Measurements from ENCODE around the gene STAB2. TPM values are rescaled to one million over a fixed set of nuclear protein-coding genes. Genes with fewer than 3 reads are reported as not detected.
A peak's percentile ranks its signal among the peaks of the same experiment; 100 is the strongest.

STAB2 gene
- polyA plus RNA-seq, 3 donors: 1.1 to 2.0 (median 1.3) TPM

DNA sequence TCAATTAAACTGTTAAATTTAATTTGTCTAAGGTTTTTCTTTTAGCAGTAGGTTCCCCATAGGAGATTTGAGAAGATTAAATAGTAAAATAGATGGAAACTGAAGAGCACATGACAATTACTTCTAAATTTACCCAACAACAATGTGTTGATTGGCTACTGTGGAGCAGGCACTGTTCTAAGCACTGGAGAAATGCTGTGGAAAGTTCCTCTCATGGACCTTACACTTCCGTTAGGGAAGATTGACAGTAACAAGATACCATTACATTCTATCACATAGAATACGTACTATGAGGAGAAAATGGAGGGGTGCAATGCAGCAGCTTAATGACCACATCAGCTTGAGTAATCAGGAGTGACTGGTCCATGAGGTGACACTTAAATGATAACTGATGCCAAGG lies 8.1 kb upstream of the STAB2 start:
- DNase-seq (ENCODE audit: extremely low read depth in 1 of 11, low read depth in 9 of 11, low spot score in 4 of 11): no peak

DNA sequence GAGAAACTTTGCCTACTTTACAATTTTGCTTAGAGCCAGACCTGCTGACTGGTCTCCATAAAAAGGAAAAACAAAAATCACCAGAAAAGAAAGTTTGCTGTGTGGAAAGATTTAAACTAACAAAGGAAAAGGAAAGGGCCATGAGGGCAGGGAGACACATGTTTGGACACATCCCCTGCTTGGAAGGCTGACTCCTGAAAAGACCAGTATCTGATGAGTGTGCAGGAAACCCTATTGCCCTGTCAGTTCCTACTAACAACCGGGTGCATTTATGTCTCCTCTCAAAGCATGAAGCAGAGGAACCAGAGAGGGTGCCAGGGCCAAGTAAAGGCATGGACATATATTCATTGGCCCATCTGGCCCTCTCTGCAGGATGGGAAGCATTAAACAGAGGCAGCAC lies 7.0 kb upstream of the STAB2 start:
- no peak for DNase-seq (ENCODE audit: extremely low read depth in 1 of 11, low read depth in 9 of 11, low spot score in 4 of 11)

DNA sequence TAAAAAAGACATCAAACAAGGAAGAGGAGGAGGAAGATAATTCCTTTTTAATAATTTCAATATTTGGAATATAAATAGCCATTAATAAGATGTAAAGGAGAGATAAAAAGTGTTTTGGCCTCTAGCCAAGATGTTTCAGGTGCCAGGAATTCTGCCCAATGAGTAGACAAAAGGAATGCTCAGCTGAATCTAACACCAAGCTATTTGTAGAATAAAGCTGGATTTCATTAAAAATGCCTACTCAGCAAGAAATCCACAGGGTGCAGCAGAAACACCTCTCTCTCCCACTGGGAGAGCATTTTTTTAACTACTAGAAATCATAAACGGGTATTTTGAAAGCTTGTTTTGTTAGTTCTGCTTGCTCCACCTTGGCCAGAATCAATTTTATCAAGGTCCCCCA lies 4.1 kb upstream of the STAB2 start:
- DNase-seq (ENCODE audit: extremely low read depth in 1 of 11, low read depth in 9 of 11, low spot score in 4 of 11): no peak

DNA sequence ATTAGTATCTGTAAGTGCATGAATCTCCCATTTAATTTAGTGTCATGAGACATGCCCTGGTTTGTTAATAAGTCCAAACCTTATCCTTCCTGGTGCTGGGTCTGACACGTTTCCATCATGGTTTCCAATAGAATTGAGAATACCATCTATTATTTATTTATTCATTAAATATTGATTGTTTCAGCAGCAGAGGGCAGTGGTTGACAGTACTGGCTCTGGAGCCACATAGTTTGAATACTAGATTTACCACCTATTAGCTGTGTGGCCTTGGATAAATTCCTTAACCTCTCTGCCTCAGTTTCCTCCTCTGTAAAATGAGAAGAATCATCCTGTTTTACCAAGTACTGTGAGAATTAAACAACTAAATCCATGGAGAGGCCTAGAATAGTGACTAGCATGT lies 941 bp upstream of the STAB2 start:
- DNase-seq (ENCODE audit: extremely low read depth in 1 of 11, low read depth in 9 of 11, low spot score in 4 of 11): no peak

DNA sequence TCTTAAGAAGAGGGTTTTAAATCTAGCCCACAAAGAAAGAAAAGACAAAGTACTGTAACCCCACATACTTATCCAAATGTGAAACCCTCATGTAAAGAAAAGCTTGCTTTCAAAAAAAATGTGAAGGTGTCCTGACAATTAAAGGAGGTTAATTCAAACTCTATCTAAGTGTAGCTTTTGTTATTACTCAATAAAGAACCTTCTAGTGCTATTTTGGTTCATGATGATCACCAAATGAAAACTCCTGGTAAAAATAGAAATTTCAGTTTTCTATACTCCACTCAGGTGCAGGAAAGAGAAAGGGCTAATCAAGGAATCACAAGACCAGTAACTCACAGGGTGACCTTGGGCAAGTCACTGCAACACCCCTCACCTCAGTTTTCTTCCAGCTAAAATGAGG lies 1.6 kb downstream of the STAB2 start:
- DNase-seq (ENCODE audit: extremely low read depth in 1 of 11, low read depth in 9 of 11, low spot score in 4 of 11): no peak

DNA sequence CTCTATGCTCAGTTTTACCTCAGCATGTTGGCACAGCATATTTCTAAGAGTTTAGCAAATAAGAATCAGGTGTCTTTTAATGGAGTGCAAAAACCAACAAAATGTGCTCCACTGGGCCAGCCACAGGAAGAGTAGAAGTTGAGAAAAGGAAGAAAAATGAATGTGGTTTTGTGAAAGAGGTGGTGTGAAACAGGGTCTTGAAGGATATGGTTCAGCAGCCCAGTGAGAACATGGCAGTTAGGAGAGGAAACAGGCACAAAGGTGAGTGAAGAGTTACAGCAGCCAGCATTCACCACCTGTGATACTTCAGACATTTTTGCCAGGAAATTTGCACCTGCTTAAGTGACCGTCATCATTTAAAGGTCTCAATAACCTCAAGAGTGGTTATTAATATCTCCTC lies 2.4 kb downstream of the STAB2 start:
- DNase-seq (ENCODE audit: extremely low read depth in 1 of 11, low read depth in 9 of 11, low spot score in 4 of 11): no peak

DNA sequence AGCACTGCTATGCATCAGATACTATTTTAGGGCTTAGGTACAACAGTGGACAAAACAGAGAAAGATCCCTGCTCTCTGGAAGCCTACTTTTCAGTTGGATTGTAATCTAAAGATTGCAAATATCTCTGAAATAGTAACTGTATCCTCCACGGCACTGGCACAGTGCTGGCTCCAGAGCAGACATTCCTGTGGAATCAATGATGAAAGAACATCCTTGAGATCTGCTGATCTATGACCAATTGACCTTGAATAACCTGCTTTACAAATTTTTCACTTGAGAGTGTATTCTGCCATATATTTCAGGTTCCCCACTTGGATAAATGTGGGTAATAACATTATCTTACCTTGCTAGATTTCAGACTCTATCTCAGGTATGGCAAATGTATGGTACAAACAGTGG lies 3.2 kb downstream of the STAB2 start:
- DNase-seq (ENCODE audit: extremely low read depth in 1 of 11, low read depth in 9 of 11, low spot score in 4 of 11): no peak

DNA sequence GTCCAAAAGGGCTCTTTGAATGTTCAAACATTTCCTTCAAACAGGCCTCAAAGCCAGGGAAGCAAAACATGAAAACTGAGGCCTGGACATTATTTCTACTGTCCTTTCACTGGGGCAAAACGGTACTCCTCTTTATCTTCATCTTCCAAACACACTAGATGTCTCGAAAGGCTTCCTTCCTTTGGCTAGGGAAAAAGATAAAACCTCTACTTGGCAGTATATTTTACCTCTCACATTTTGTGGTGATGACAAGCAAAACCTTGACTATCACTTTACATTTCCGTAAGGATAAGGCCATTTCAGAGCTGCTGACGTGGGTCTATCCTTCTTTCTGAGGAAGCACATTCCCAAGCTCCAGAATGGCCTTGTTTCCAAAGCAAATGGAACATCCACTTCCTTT lies 9.9 kb downstream of the STAB2 start:
- no peak for DNase-seq (ENCODE audit: extremely low read depth in 1 of 11, low read depth in 9 of 11, low spot score in 4 of 11)

DNA sequence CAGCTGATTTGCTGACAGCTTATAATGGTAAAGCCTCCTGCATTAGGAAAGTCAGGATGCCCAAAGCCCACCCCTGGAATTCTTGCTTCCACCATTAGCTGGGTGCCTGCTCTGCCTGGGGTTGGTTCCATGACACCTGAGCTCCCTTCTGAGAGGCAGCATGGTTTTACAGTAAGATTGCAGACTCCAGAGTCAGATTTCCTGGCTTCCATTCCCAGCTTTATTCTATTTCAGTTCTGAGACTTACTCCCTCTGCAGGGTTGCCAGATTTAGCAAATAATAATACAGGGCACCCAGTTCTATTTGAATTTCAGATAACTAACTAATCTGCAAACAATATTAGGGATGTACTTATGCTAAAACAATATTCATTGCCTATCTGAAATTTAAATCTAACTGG lies 12.2 kb downstream of the STAB2 start:
- DNase-seq (ENCODE audit: extremely low read depth in 1 of 11, low read depth in 9 of 11, low spot score in 4 of 11): no peak

DNA sequence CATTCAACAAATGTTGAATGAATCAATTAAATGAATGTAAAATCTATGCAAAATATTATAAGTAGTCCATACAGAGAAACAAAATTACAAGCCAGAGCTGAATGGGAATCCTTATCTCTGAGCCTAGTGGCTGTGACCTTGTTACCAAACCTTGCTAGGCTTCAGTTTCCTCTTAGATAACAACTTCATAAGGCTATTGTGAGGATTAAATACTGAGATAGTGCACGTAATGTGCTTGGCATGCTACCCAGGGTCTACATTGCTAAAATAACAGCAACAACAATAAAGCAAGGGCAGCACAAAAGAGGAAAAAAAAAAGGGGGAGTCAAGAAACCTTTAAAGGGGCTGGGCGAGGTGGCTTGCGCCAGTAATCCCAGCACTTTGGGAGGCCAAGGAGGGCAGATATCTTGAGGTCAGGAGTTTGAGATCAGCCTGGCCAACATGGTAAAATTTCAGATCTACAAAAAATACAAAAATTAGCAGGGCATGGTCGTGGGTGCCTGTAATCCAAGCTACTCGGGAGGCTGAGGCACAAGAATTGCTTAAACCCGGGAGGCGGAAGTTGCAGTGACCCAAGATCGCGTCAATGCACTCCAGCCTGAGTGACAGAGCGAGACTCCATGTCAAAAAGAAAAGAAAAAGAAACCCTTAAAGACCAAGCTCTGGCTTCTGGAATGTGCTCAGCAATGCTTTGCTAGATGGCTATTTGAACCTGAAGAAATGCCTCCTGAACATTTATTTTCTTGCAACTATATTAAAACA lies 14.1 kb downstream of the STAB2 start:
- no peak for DNase-seq (ENCODE audit: extremely low read depth in 1 of 11, low read depth in 9 of 11, low spot score in 4 of 11)

DNA sequence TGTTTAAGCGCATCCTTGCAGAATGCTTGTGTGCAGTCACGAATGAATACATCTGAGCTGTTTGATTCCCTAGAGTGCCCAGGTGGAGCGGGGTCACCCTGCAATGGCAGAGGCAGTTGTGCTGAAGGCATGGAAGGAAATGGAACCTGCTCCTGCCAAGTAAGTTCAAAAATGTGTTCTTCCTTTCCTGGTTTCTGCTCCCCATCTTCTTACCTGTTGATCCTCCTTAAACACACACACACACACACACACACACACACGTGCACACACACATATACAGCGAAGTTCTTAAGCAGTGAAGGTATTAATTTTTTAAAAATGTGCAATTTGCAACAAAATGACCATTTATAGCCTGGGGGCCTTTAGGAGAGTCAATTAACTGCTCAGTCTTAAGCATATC lies 33.3 kb downstream of the STAB2 start:
- DNase-seq (ENCODE audit: extremely low read depth in 1 of 11, low read depth in 9 of 11, low spot score in 4 of 11): no peak

DNA sequence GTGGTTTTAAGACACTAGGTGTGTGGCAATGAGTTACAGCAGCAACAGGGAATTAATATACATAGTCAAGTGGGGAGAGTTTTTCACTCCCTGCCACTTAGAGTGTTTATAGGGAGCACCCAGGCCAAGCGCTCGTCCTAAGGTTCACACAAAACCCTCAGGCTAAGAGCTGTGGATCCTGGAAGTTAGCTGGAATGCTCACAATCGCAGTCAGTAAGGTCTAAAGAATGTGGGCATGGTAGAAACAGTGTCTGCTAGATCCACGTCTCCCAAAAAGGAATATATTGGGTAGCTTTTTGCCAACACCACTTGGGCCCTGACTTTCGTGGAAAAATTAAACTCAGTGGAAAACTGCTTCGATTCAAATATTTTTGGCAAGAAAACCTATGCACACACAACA lies 36.6 kb downstream of the STAB2 start:
- no peak for DNase-seq (ENCODE audit: extremely low read depth in 1 of 11, low read depth in 9 of 11, low spot score in 4 of 11)

DNA sequence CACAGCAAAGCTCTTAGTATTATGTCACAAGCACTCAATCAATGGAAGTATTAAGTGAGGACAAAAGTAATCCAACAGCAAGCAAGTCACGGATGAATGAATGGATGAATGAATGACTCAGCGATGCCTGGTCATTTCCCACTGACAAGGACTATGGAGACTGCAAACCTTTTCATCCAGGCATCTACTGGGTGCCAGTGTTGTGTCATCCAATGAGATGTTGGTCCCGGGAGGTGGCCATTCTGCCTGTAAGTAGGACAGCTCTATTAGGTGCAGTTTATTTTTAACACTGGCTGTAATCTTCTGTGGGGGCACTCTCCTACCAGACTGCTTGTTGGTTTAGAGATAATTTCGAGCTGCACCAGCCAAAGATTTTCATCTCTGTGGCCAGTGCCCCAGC lies 39.4 kb downstream of the STAB2 start:
- peak in 3 of 11 donors; percentile 8 to 18 (median 9) for DNase-seq (ENCODE audit: extremely low read depth in 1 of 11, low read depth in 9 of 11, low spot score in 4 of 11)

DNA sequence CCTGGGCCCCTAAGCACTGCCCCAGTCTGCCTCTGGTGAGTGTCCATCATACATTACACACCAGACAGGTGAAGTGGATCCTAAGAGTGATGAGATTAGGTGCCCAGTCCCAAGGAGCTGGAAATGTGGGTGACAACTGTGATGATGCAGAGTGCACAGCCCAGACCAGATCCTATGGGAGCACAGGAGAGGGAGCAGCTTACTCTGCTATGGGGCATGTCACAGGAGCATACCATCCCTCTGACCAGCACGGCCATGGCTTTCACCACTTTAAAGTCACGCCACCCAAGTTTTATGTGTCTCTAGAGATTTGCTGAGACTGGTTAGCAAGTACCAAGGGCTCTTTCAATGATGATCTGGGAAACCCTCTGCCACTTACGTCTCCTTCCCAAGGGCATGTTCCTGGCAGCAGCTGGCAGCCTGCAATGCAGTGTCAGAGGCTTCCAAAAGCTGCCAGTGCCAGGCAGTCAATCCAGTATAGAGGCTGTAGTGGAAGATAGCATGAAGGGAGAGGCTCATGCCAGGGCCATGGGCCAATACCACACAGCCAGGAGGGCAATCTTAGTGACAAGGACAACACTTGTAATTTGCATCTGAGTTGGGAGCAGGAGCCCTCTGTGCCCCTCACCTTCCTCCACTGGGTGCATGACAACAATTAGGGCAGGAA lies 40.2 kb downstream of the STAB2 start:
- no peak for DNase-seq (ENCODE audit: extremely low read depth in 1 of 11, low read depth in 9 of 11, low spot score in 4 of 11)

DNA sequence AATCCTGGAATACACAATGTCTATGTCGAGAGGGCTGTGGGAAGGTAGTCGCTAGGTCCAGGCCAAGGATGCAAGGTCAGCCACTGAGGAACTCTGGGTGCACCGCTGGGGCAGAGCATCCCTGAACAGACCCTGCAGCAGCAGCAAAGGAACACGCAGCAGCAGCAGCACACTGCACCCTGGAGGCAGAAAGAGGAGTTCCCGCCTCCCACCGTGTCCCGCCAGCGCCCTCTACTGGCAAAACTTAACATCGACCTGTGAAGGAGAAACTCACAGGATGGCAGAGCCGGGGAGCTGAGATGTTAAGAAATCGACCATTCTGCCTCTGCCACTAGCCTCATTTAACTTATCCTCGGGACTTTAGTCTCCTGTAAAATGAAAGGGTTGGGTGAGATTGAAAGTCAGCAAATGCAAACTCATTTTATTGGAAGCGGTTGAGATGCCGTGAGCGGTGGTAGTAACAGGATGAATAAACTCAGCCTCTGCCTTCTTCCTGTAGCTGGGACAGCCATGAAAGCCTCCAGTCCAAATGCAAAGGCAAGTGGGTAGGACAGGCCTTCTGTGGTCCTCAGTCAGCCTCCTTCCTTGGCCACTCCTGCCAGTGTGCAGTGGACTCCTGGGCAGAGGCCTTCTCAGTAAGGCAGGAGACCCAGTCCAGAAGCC lies 45.6 kb downstream of the STAB2 start:
- peak in 3 of 11 donors; percentile 7 to 18 (median 8) for DNase-seq (ENCODE audit: extremely low read depth in 1 of 11, low read depth in 9 of 11, low spot score in 4 of 11)

DNA sequence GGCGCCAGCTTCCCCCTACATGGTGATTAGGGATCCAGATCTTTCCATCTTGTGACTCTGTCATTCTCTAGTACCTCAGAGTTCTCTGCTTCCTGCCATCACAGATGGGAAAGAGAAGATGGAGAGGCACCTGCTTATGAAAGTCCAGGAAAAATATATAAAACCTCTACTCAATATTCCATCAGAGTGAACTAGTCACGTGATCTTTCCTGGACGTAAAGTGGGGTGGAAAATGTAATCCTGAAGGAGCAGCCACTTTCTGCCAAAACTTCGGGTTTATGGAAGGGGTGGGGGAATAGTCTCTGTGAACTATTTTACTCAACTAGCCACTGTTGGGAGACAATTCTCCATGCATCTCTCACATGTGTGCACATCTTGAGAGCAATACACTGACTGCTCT lies 47.7 kb downstream of the STAB2 start:
- no peak for DNase-seq (ENCODE audit: extremely low read depth in 1 of 11, low read depth in 9 of 11, low spot score in 4 of 11)

DNA sequence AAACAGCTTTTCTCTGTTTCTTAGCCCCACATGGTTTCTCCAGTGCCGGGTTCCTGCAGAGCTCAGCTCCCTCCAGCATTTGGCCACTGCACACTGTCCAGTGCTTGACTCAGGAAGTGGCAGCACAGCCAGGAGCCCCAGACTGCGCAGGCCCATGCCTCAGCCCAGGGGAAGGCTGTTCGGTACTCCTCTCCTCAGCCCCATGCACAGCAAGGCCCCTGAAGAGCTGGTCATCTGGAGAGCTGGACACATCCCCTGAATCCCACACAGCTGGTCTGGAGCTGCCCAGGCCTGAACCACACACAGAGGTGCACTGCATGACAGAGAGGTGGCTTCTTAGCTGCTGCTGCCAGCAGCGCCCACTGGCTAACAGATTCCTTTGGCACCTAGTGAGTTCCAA lies 48.3 kb downstream of the STAB2 start:
- no peak for DNase-seq (ENCODE audit: extremely low read depth in 1 of 11, low read depth in 9 of 11, low spot score in 4 of 11)

DNA sequence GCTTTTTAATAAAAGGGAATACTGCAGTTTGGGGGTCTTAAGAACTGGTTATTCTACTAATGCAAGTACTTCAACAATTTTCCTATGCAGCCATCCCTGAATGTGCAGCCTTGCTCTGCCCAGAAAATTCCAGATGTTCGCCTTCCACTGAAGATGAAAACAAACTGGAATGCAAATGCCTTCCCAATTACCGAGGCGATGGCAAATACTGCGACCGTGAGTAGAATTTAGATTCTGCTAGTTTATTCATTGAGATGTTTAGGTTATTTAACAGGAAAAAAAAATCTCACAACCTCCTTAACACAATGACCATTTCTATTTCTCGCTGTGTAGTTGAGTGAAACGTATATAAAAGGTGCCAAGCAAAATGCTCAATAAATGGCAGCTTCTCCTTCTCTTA lies 49.9 kb downstream of the STAB2 start:
- no peak for DNase-seq (ENCODE audit: extremely low read depth in 1 of 11, low read depth in 9 of 11, low spot score in 4 of 11)

DNA sequence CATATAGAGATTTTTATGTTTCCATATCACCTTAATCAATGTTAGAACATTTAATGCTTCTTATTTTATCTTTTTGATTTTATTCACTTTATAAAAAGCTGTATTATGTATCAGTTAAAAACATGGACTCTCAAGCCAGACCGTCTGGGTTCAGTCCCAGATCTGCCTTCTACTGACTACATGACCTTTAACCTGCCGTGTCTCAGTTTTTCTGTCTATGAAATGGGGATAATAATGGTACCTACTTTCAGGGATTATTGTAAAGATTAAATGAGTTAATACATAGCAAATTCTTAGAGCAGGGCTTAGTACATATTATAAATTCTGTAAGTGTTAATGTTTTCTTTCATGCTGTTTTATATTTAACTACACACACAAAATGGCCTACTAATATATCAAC lies 50.4 kb downstream of the STAB2 start:
- no peak for DNase-seq (ENCODE audit: extremely low read depth in 1 of 11, low read depth in 9 of 11, low spot score in 4 of 11)

DNA sequence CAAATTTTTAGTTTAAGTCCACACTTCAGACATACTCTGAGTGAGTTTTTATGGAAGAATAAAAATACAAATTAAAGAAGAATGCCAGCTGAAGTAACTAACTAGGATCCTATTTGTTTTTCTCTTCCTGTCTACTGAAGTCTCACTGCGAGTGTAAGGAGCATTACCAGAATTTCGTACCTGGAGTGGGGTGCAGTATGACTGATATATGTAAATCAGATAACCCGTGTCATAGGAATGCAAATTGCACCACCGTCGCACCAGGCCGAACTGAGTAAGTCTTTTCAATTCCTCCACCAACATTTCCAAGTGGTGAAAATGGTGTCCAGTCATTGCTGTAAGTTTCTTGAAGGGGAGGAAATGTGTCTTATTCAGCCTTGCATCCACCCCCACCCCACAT lies 52.9 kb downstream of the STAB2 start:
- no peak for DNase-seq (ENCODE audit: extremely low read depth in 1 of 11, low read depth in 9 of 11, low spot score in 4 of 11)

DNA sequence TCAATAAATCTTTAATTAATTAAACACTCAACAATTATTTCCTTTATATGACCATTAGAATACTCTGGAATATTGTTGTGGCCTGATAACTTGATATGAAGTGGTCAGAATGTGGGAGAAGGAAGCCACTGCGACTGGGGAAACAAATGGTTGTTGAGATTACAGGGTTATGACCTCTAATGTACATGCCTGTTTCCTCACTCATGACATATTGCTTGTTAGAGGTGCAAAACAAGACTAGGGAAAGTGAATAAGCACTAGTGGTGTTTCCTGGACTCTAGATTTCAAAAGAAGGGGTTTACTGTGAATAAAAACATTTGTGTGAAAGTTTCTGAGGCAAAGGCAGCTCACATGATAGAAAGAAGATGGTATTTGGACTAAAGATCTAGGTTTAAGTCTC lies 53.3 kb downstream of the STAB2 start:
- DNase-seq (ENCODE audit: extremely low read depth in 1 of 11, low read depth in 9 of 11, low spot score in 4 of 11): no peak

Data from renal cortex interstitium (tissue), 11 donors.